Putamen (tissue), 1 donor: ENCODE data around the gene NT5C2.
A peak's percentile ranks its signal among the peaks of the same experiment; 100 is the strongest.
"Not testable (repeated sequence)": the region's sequence is repeated elsewhere in the genome, so short reads cannot be mapped to it uniquely, and the experiment has no call there.

ENCODE experiments used
- DNase-seq: peaks from one replicate; pipeline ENCODE4 v3.0.0-alpha.2; 2016; ENCODE audit warnings: low spot score

Gene NT5C2

GRCh38 chr10:103193107-103193819 is at the start of gene NT5C2:
TSS of gene NT5C2 (minus strand) at chr10:103193272. CDS start at chr10:103174958, 18,314 bp downstream.
- DNase-seq = peak; percentile 76

- DNase-seq = no peak
Measured at GRCh38 chr10:103241262-103242011, 48.4 kb upstream of the NT5C2 start.

GRCh38 chr10:103238506-103239252 is 45.6 kb upstream of the NT5C2 start:
- no peak for DNase-seq

GRCh38 chr10:103235775-103236174 is 42.7 kb upstream of the NT5C2 start:
- no peak for DNase-seq

- DNase-seq = no peak
Measured at GRCh38 chr10:103232772-103233488, 39.9 kb upstream of the NT5C2 start.

- DNase-seq = no peak
Measured at GRCh38 chr10:103232131-103232673, 39.1 kb upstream of the NT5C2 start.

GRCh38 chr10:103231047-103231551 is 38.0 kb upstream of the NT5C2 start:
- DNase-seq = no peak

GRCh38 chr10:103227416-103227815 is 34.3 kb upstream of the NT5C2 start:
- DNase-seq = no peak

- no peak for DNase-seq
Measured at GRCh38 chr10:103225939-103226338, 32.9 kb upstream of the NT5C2 start.

- DNase-seq = not testable (repeated sequence)
Measured at GRCh38 chr10:103224721-103225120, 31.6 kb upstream of the NT5C2 start.

GRCh38 chr10:103224133-103224532 is 31.1 kb upstream of the NT5C2 start:
- DNase-seq = no peak

- DNase-seq = not testable (repeated sequence)
Measured at GRCh38 chr10:103216362-103216761, 23.3 kb upstream of the NT5C2 start.

GRCh38 chr10:103215601-103216000 is 22.5 kb upstream of the NT5C2 start:
- DNase-seq = peak; percentile 43

- DNase-seq = not testable (repeated sequence)
Measured at GRCh38 chr10:103210262-103210661, 17.2 kb upstream of the NT5C2 start.

GRCh38 chr10:103207643-103208042 is 14.6 kb upstream of the NT5C2 start:
- DNase-seq = not testable (repeated sequence)

- DNase-seq = no peak
Measured at GRCh38 chr10:103207141-103207540, 14.1 kb upstream of the NT5C2 start.

GRCh38 chr10:103206715-103207114 is 13.6 kb upstream of the NT5C2 start:
- not testable (repeated sequence) for DNase-seq

GRCh38 chr10:103205401-103205800 is 12.3 kb upstream of the NT5C2 start:
- DNase-seq = not testable (repeated sequence)

GRCh38 chr10:103204353-103205255 is 11.5 kb upstream of the NT5C2 start:
- DNase-seq = no peak

- DNase-seq = no peak
Measured at GRCh38 chr10:103203466-103203865, 10.4 kb upstream of the NT5C2 start.
